ENCODE measurements around the gene PIGW. TPM values are rescaled to one million over a fixed set of nuclear protein-coding genes. Genes with fewer than 3 reads are reported as not detected.

PIGW gene
- total RNA-seq, 4 donors from 2014 or later: 2.7 to 5.7 (median 3.4) TPM

- Histone ChIP-seq H3K27me3 (no peaks in the 10 kb centered on the region), H3K4me1 (no peaks in the 10 kb centered on the region), H3K27ac (no peak overlapping the region), H3K36me3 (peaks cover 0 to 96% (median 7%) of the 10 kb centered on the region in 3 donors), H3K4me3 (no peak overlapping the region), H3K9me3 (no peaks in the 10 kb centered on the region)
- DNase-seq (ENCODE audit: low spot score in 2 of 2): no peak
- no peak for TF ChIP-seq EP300 (IDR thresholded peaks at IDR 0.05)
- TF ChIP-seq CTCF (IDR thresholded peaks at IDR 0.05): no peak
- no peak for TF ChIP-seq POLR2A (IDR thresholded peaks at IDR 0.05)
- WGBS, 2 donors: 86 to 93% methylated on average over 9 of the region's 9 CpGs
Measured at GRCh38 chr17:36509272-36509985, 25.4 kb upstream of the PIGW start.

GRCh38 chr17:36510636-36511035 lies 24.2 kb upstream of the PIGW start:
- TF ChIP-seq CTCF (IDR thresholded peaks at IDR 0.05) (no peak), POLR2A (IDR thresholded peaks at IDR 0.05) (no peak), EP300 (IDR thresholded peaks at IDR 0.05) (no peak)
- no peak for DNase-seq (ENCODE audit: low spot score in 2 of 2)
- H3K27me3 ChIP-seq: no peaks in the 10 kb centered on the region
- H3K4me3 ChIP-seq: no peak overlapping the region
- no peaks in the 10 kb centered on the region for H3K4me1 ChIP-seq
- H3K36me3 ChIP-seq: peaks cover 0 to 96% (median 7%) of the 10 kb centered on the region in 3 donors
- H3K9me3 ChIP-seq: no peaks in the 10 kb centered on the region
- no peak overlapping the region for H3K27ac ChIP-seq
- 78 to 92% methylated on average over 14 of the region's 14 CpGs for WGBS, 2 donors

GRCh38 chr17:36511216-36511615 lies 23.6 kb upstream of the PIGW start:
- Histone ChIP-seq H3K36me3 (peaks cover 0 to 96% (median 7%) of the 10 kb centered on the region in 3 donors), H3K27ac (no peak overlapping the region), H3K4me3 (no peak overlapping the region), H3K4me1 (no peaks in the 10 kb centered on the region), H3K27me3 (no peaks in the 10 kb centered on the region), H3K9me3 (no peaks in the 10 kb centered on the region)
- 88 to 90% methylated on average over 6 of the region's 6 CpGs for WGBS, 2 donors
- DNase-seq (ENCODE audit: low spot score in 2 of 2): no peak
- TF ChIP-seq POLR2A (IDR thresholded peaks at IDR 0.05) (no peak), CTCF (IDR thresholded peaks at IDR 0.05) (no peak), EP300 (IDR thresholded peaks at IDR 0.05) (no peak)

- no peak for DNase-seq (ENCODE audit: low spot score in 2 of 2)
- Histone ChIP-seq H3K27ac (no peak overlapping the region), H3K4me1 (no peaks in the 10 kb centered on the region), H3K36me3 (peaks cover 0 to 92% (median 7%) of the 10 kb centered on the region in 3 donors), H3K27me3 (no peaks in the 10 kb centered on the region), H3K4me3 (no peak overlapping the region), H3K9me3 (no peaks in the 10 kb centered on the region)
- TF ChIP-seq CTCF (IDR thresholded peaks at IDR 0.05) (no peak), EP300 (IDR thresholded peaks at IDR 0.05) (no peak), POLR2A (IDR thresholded peaks at IDR 0.05) (no peak)
- 94% methylated on average over 5 of the region's 5 CpGs for WGBS, 2 donors
Measured at GRCh38 chr17:36512641-36513040, 22.1 kb upstream of the PIGW start.

- H3K9me3 ChIP-seq: no peaks in the 10 kb centered on the region
- peaks cover 0 to 76% (median 0%) of the 10 kb centered on the region in 3 donors for H3K36me3 ChIP-seq
- no peak overlapping the region for H3K4me3 ChIP-seq
- no peak for DNase-seq (ENCODE audit: low spot score in 2 of 2)
- H3K27me3 ChIP-seq: no peaks in the 10 kb centered on the region
- H3K4me1 ChIP-seq: no peaks in the 10 kb centered on the region
- whole genome bisulfite sequencing, 2 donors: 89 to 93% methylated on average over 2 to 3 of the region's 3 CpGs
- no peak for TF ChIP-seq EP300 (IDR thresholded peaks at IDR 0.05)
- TF ChIP-seq POLR2A (IDR thresholded peaks at IDR 0.05): no peak
- TF ChIP-seq CTCF (IDR thresholded peaks at IDR 0.05): no peak
- no peak overlapping the region for H3K27ac ChIP-seq
Measured at GRCh38 chr17:36514856-36515255, 19.9 kb upstream of the PIGW start.

Measured in tibial nerve (tissue), 4 donors.